Astrocyte (in vitro differentiated cells and primary cell): ENCODE data around the gene PPP3CA. TPM values are rescaled to one million over a fixed set of nuclear protein-coding genes. Genes with fewer than 3 reads are reported as not detected.

Experiments
- DNase-seq: peaks from one replicate; pipeline ENCODE4 v3.0.0-alpha.2; 2010; ENCODE audit warnings: low read depth
- FAIRE-seq: peaks from 2 replicates; lab custom pipeline; 2011; peaks lifted over from hg19 to GRCh38; lab: Jason Lieb, UNC
- H2AFZ ChIP-seq: 2 replicates; pipeline ENCODE4 v1.6.0; 2012; ENCODE audit warnings: low read depth, low read length, inconsistent platforms
- H3K27ac ChIP-seq: 2 replicates; pipeline ENCODE4 v1.5.1; 2011; ENCODE audit warnings: low read depth, low read length, inconsistent platforms
- H3K27me3 ChIP-seq: 2 replicates; pipeline ENCODE4 v1.6.0; 2011; ENCODE audit warnings: low read length, inconsistent platforms; ENCODE audit not compliant: insufficient read depth
- H3K36me3 ChIP-seq: 2 replicates; pipeline ENCODE4 v1.5.1; 2011; ENCODE audit warnings: low read length, inconsistent platforms; ENCODE audit not compliant: insufficient read depth
- H3K4me1 ChIP-seq: 2 replicates; pipeline ENCODE4 v1.5.1; 2011; ENCODE audit warnings: low read length, inconsistent platforms; ENCODE audit not compliant: insufficient read depth
- H3K4me2 ChIP-seq: 2 replicates; pipeline ENCODE4 v1.6.0; 2012; ENCODE audit warnings: low read length, inconsistent platforms
- H3K4me3 ChIP-seq: 2 replicates; pipeline ENCODE4 v1.5.1; 2011; ENCODE audit warnings: low read depth, mild to moderate bottlenecking, low read length, inconsistent platforms; ENCODE audit not compliant: insufficient read depth
- H3K79me2 ChIP-seq: 2 replicates; pipeline ENCODE4 v1.6.0; 2012; ENCODE audit warnings: mild to moderate bottlenecking, low read length, inconsistent platforms; ENCODE audit not compliant: insufficient read depth
- H3K9ac ChIP-seq: 2 replicates; pipeline ENCODE4 v1.6.0; 2012; ENCODE audit warnings: mild to moderate bottlenecking, low read length, inconsistent platforms
- H3K9me3 ChIP-seq: 2 replicates; pipeline ENCODE4 v1.5.1; 2012; ENCODE audit warnings: low read depth, mild to moderate bottlenecking, low read length, inconsistent platforms; ENCODE audit not compliant: insufficient read depth
- H4K20me1 ChIP-seq: 2 replicates; pipeline ENCODE4 v1.6.0; 2012; ENCODE audit warnings: low read length, inconsistent platforms; ENCODE audit not compliant: insufficient read depth
- H3K27ac Mint-ChIP-seq: one replicate; pipeline ENCODE4 v1.8.0; 2021; ENCODE audit warnings: mild to moderate bottlenecking, mixed read lengths; ENCODE audit not compliant: unreplicated experiment
- H3K27me3 Mint-ChIP-seq: one replicate; pipeline ENCODE4 v1.8.0; 2021; ENCODE audit warnings: low read depth, mixed read lengths; ENCODE audit not compliant: unreplicated experiment
- H3K36me3 Mint-ChIP-seq: one replicate; pipeline ENCODE4 v1.8.0; 2021; ENCODE audit warnings: low read depth, mixed read lengths; ENCODE audit not compliant: unreplicated experiment
- H3K4me1 Mint-ChIP-seq: one replicate; pipeline ENCODE4 v1.8.0; 2021; ENCODE audit warnings: low read depth, mixed read lengths; ENCODE audit not compliant: unreplicated experiment
- H3K4me3 Mint-ChIP-seq: one replicate; pipeline ENCODE4 v1.8.0; 2021; ENCODE audit warnings: mild to moderate bottlenecking, moderate library complexity, mixed read lengths; ENCODE audit not compliant: unreplicated experiment
- H3K9me3 Mint-ChIP-seq: one replicate; pipeline ENCODE4 v1.8.0; 2021; ENCODE audit warnings: mild to moderate bottlenecking, mixed read lengths; ENCODE audit not compliant: unreplicated experiment
- EZH2 ChIP-seq: IDR thresholded peaks from 2 replicates; pipeline ENCODE4 v1.6.1; 2012; ENCODE audit warnings: mild to moderate bottlenecking, low read length, inconsistent platforms; ENCODE audit not compliant: insufficient read depth
- total RNA-seq: library from RNA; stranded (reverse); gene quantifications from 2 replicates; pipeline ENCODE4 v1.2.1, GENCODE V29; 2021
- TF ChIP-seq, protein P1 (sequence below): IDR thresholded peaks from 2 replicates; pipeline ENCODE4 v1.5.1; 2011; ENCODE audit warnings: low read depth, mild to moderate bottlenecking, inconsistent platforms, low read length, moderate library complexity; ENCODE audit not compliant: insufficient read depth

Gene PPP3CA
- total RNA-seq, 1 donor from 2014 or later, result 101 TPM

GRCh38 chr4:101356928-101357327, 9.6 kb upstream of the PPP3CA start:
- Histone ChIP-seq H3K27me3 (no peaks in the 10 kb centered on the region), H3K9ac (peak overlapping the region; percentile 69), H3K36me3 (no peaks in the 10 kb centered on the region), H2AFZ (no peak overlapping the region), H3K4me2 (peak overlapping the region; percentile 81), H3K4me1 (peaks cover 23% of the 10 kb centered on the region), H3K79me2 (no peaks in the 10 kb centered on the region), H3K9me3 (no peaks in the 10 kb centered on the region), H4K20me1 (no peaks in the 10 kb centered on the region), H3K27ac (peak overlapping the region; percentile 93), H3K4me3 (no peak overlapping the region)
- Mint-ChIP-seq H3K9me3 (no peaks in the 10 kb centered on the region), H3K27ac (peak overlapping the region; percentile 99), H3K27me3 (no peaks in the 10 kb centered on the region), H3K4me3 (no peak overlapping the region), H3K36me3 (no peaks in the 10 kb centered on the region), H3K4me1 (peaks cover 26% of the 10 kb centered on the region)
- DNase-seq, result peak; percentile 100
- FAIRE-seq, result peak; percentile 99
- TF ChIP-seq EZH2, result no peak
- TF ChIP-seq, protein P1, sequence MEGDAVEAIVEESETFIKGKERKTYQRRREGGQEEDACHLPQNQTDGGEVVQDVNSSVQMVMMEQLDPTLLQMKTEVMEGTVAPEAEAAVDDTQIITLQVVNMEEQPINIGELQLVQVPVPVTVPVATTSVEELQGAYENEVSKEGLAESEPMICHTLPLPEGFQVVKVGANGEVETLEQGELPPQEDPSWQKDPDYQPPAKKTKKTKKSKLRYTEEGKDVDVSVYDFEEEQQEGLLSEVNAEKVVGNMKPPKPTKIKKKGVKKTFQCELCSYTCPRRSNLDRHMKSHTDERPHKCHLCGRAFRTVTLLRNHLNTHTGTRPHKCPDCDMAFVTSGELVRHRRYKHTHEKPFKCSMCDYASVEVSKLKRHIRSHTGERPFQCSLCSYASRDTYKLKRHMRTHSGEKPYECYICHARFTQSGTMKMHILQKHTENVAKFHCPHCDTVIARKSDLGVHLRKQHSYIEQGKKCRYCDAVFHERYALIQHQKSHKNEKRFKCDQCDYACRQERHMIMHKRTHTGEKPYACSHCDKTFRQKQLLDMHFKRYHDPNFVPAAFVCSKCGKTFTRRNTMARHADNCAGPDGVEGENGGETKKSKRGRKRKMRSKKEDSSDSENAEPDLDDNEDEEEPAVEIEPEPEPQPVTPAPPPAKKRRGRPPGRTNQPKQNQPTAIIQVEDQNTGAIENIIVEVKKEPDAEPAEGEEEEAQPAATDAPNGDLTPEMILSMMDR, result no peak

- H3K4me1 ChIP-seq, result peaks cover 23% of the 10 kb centered on the region
- no peaks in the 10 kb centered on the region for H3K27me3 ChIP-seq
- H3K79me2 ChIP-seq, result no peaks in the 10 kb centered on the region
- FAIRE-seq (peak; percentile 37), DNase-seq (peak; percentile 91)
- H3K36me3 ChIP-seq, result no peaks in the 10 kb centered on the region
- H3K4me3 ChIP-seq, result peak overlapping the region; percentile 29
- no peaks in the 10 kb centered on the region for H3K36me3 Mint-ChIP-seq
- H3K4me3 Mint-ChIP-seq, result peak overlapping the region; percentile 47
- peak overlapping the region; percentile 81 for H3K4me2 ChIP-seq
- H4K20me1 ChIP-seq, result no peaks in the 10 kb centered on the region
- H3K27me3 Mint-ChIP-seq, result no peaks in the 10 kb centered on the region
- peaks cover 26% of the 10 kb centered on the region for H3K4me1 Mint-ChIP-seq
- H3K27ac ChIP-seq, result peak overlapping the region; percentile 93
- H3K9ac ChIP-seq, result peak overlapping the region; percentile 69
- no peak for TF ChIP-seq EZH2
- TF ChIP-seq, protein P1, result no peak
- H2AFZ ChIP-seq, result peak overlapping the region; percentile 6
- H3K9me3 Mint-ChIP-seq, result no peaks in the 10 kb centered on the region
- peak overlapping the region; percentile 99 for H3K27ac Mint-ChIP-seq
- no peaks in the 10 kb centered on the region for H3K9me3 ChIP-seq
Measured at GRCh38 chr4:101355767-101356702, 8.7 kb upstream of the PPP3CA start.
